ENCODE data around the gene UBA7.

UBA7 gene

GRCh38 chr3:49805367-49805782 lies 8.4 kb downstream of the UBA7 start:
- DNase-seq (ENCODE audit: low read depth, low spot score): no peak

- no peak for DNase-seq (ENCODE audit: low read depth, low spot score)
Observed at GRCh38 chr3:49804141-49805041, 9.4 kb downstream of the UBA7 start.

GRCh38 chr3:49803465-49804140 lies 10.2 kb downstream of the UBA7 start:
- peak; percentile 36 for DNase-seq (ENCODE audit: low read depth, low spot score)

- peak; percentile 93 for DNase-seq (ENCODE audit: low read depth, low spot score)
Observed at GRCh38 chr3:49802719-49803464, 10.9 kb downstream of the UBA7 start, which contains the start of gene INKA1. INKA1 (plus strand) TSS chr3:49803261; CDS start chr3:49803393, 132 bp downstream.

GRCh38 chr3:49801160-49801559 lies 12.6 kb downstream of the UBA7 start:
- no peak for DNase-seq (ENCODE audit: low read depth, low spot score)

GRCh38 chr3:49799761-49800160 lies 14.0 kb downstream of the UBA7 start, which contains the start of gene CDHR4:
CDHR4 (minus strand) TSS chr3:49799873; CDS start chr3:49799812, 61 bp downstream.
- DNase-seq (ENCODE audit: low read depth, low spot score): peak; percentile 33

GRCh38 chr3:49799105-49799504 lies 14.6 kb downstream of the UBA7 start:
- no peak for DNase-seq (ENCODE audit: low read depth, low spot score)

- no peak for DNase-seq (ENCODE audit: low read depth, low spot score)
Observed at GRCh38 chr3:49794926-49795905, 18.5 kb downstream of the UBA7 start.

- no peak for DNase-seq (ENCODE audit: low read depth, low spot score)
Observed at GRCh38 chr3:49794431-49794830, 19.3 kb downstream of the UBA7 start.

- no peak for DNase-seq (ENCODE audit: low read depth, low spot score)
Observed at GRCh38 chr3:49793486-49794085, 20.2 kb downstream of the UBA7 start.

GRCh38 chr3:49792371-49793150 lies 21.2 kb downstream of the UBA7 start:
- no peak for DNase-seq (ENCODE audit: low read depth, low spot score)

- DNase-seq (ENCODE audit: low read depth, low spot score): no peak
Observed at GRCh38 chr3:49791571-49791970, 22.2 kb downstream of the UBA7 start.

- DNase-seq (ENCODE audit: low read depth, low spot score): no peak
Observed at GRCh38 chr3:49790626-49791411, 22.9 kb downstream of the UBA7 start.

GRCh38 chr3:49788056-49788455 lies 25.7 kb downstream of the UBA7 start:
- no peak for DNase-seq (ENCODE audit: low read depth, low spot score)

GRCh38 chr3:49787536-49787935 lies 26.2 kb downstream of the UBA7 start:
- DNase-seq (ENCODE audit: low read depth, low spot score): no peak

GRCh38 chr3:49787182-49787464 lies 26.6 kb downstream of the UBA7 start:
- no peak for DNase-seq (ENCODE audit: low read depth, low spot score)

- DNase-seq (ENCODE audit: low read depth, low spot score): peak; percentile 100
Observed at GRCh38 chr3:49786357-49787181, 27.2 kb downstream of the UBA7 start, which contains the start of gene IP6K1. IP6K1 (minus strand) TSS chr3:49786542; CDS start chr3:49748040, 38,502 bp downstream.
